HG02852 (cell line): ENCODE measurements around the gene XPO4.
"Not testable (repeated sequence)": the region's sequence is repeated elsewhere in the genome, so short reads cannot be mapped to it uniquely, and the experiment has no call there.

Experiments used
- ATAC-seq: cut with Tn5 transposase; IDR thresholded peaks from one replicate; pipeline ENCODE4 v1.9.1; 2021; ENCODE audit warnings: mild to moderate bottlenecking, moderate library complexity; ENCODE audit not compliant: unreplicated experiment

Gene XPO4

GRCh38 chr13:20891768-20892167, 10.8 kb downstream of the XPO4 start:
- no peak for ATAC-seq

- no peak for ATAC-seq
Measured at GRCh38 chr13:20891034-20891433, 11.5 kb downstream of the XPO4 start.

- not testable (repeated sequence) for ATAC-seq
Measured at GRCh38 chr13:20890540-20890939, 12.0 kb downstream of the XPO4 start.

- ATAC-seq = no peak
Measured at GRCh38 chr13:20882206-20882605, 20.3 kb downstream of the XPO4 start.

- ATAC-seq = no peak
Measured at GRCh38 chr13:20877902-20878301, 24.6 kb downstream of the XPO4 start.

GRCh38 chr13:20876802-20877201, 25.7 kb downstream of the XPO4 start:
- ATAC-seq = not testable (repeated sequence)

- not testable (repeated sequence) for ATAC-seq
Measured at GRCh38 chr13:20874439-20874838, 28.1 kb downstream of the XPO4 start.

GRCh38 chr13:20873348-20873747, 29.2 kb downstream of the XPO4 start:
- no peak for ATAC-seq

GRCh38 chr13:20870829-20871228, 31.7 kb downstream of the XPO4 start:
- no peak for ATAC-seq

- no peak for ATAC-seq
Measured at GRCh38 chr13:20869540-20869939, 33.0 kb downstream of the XPO4 start.

- ATAC-seq = no peak
Measured at GRCh38 chr13:20867408-20867807, 35.1 kb downstream of the XPO4 start.

- ATAC-seq = not testable (repeated sequence)
Measured at GRCh38 chr13:20861666-20862065, 40.9 kb downstream of the XPO4 start.

GRCh38 chr13:20860844-20861243, 41.7 kb downstream of the XPO4 start:
- no peak for ATAC-seq

GRCh38 chr13:20856650-20857049, 45.9 kb downstream of the XPO4 start:
- no peak for ATAC-seq

GRCh38 chr13:20851844-20852402, 50.6 kb downstream of the XPO4 start:
- no peak for ATAC-seq

GRCh38 chr13:20848944-20849343, 53.6 kb downstream of the XPO4 start:
- no peak for ATAC-seq

- ATAC-seq = no peak
Measured at GRCh38 chr13:20848203-20848602, 54.3 kb downstream of the XPO4 start.

GRCh38 chr13:20847296-20847695, 55.2 kb downstream of the XPO4 start:
- ATAC-seq = no peak

GRCh38 chr13:20843166-20843565, 59.4 kb downstream of the XPO4 start:
- ATAC-seq = no peak

- ATAC-seq = no peak
Measured at GRCh38 chr13:20840568-20840967, 62.0 kb downstream of the XPO4 start.

GRCh38 chr13:20833900-20834679, 68.5 kb downstream of the XPO4 start:
- no peak for ATAC-seq

- ATAC-seq = no peak
Measured at GRCh38 chr13:20832861-20833260, 69.7 kb downstream of the XPO4 start.

GRCh38 chr13:20831933-20832332, 70.6 kb downstream of the XPO4 start:
- ATAC-seq = no peak
